ENCODE results near the gene RENBP.

- TF ChIP-seq POLR2AphosphoS5 (IDR thresholded peaks at IDR 0.05; ENCODE audit: low read depth, low read length) (no peak), POLR2A (IDR thresholded peaks at IDR 0.05; ENCODE audit: low read depth, low read length) (no peak), TAF1 (IDR thresholded peaks at IDR 0.05; ENCODE audit: borderline replicate concordance, low read depth, low read length) (no peak)
These were observed 19.1 kb upstream of the RENBP start for GRCh38 chrX:153963546-153963945.

All from GM12892 (cell line).